Breast epithelium (tissue), 3 donors: ENCODE results near the gene CCDC15.

Experiments used
- CTCF ChIP-seq, 3 donors: fragments of 450-650 bp; IDR thresholded peaks; one replicate each; pipeline ENCODE4 v1.5.1; 2016 to 2017; ENCODE audit warnings: antibody characterized with exemption in 3 of 3, mild to moderate bottlenecking in 3 of 3, moderate library complexity in 3 of 3
- POLR2A ChIP-seq: fragments of 450-650 bp; IDR thresholded peaks from one replicate; pipeline ENCODE4 v1.6.1; 2016; ENCODE audit warnings: antibody characterized with exemption, mild to moderate bottlenecking, moderate library complexity
- POLR2AphosphoS5 ChIP-seq, 3 donors: sonication (generic); formaldehyde crosslinking; IDR thresholded peaks; one replicate each; pipeline ENCODE4 v1.6.1; 2017; ENCODE audit warnings: antibody characterized with exemption in 3 of 3

- no peak for TF ChIP-seq CTCF (IDR thresholded peaks at IDR 0.05)
- TF ChIP-seq POLR2AphosphoS5 (IDR thresholded peaks at IDR 0.05) = peak in 2 of 3 donors; percentile 20 to 58
- no peak for TF ChIP-seq POLR2A
Observed at GRCh38 chr11:125070699-125071254, 116.8 kb downstream of the CCDC15 start.
